ENCODE measurements around the gene ECHDC3.

ECHDC3 gene

GRCh38 chr10:11787374-11787773, 45.2 kb downstream of the ECHDC3 start:
- no peak for DNase-seq

- DNase-seq = no peak
Observed at GRCh38 chr10:11787846-11788245, 45.7 kb downstream of the ECHDC3 start.

- no peak for DNase-seq
Observed at GRCh38 chr10:11789306-11789705, 47.1 kb downstream of the ECHDC3 start.

- no peak for DNase-seq
Observed at GRCh38 chr10:11789956-11790355, 47.8 kb downstream of the ECHDC3 start.

- DNase-seq = no peak
Observed at GRCh38 chr10:11793762-11794479, 51.7 kb downstream of the ECHDC3 start.

GRCh38 chr10:11794566-11794965, 52.4 kb downstream of the ECHDC3 start:
- no peak for DNase-seq

- DNase-seq = no peak
Observed at GRCh38 chr10:11795101-11795920, 53.1 kb downstream of the ECHDC3 start.

GRCh38 chr10:11796474-11796873, 54.3 kb downstream of the ECHDC3 start:
- no peak for DNase-seq

GRCh38 chr10:11797281-11797680, 55.1 kb downstream of the ECHDC3 start:
- DNase-seq = no peak

- DNase-seq = no peak
Observed at GRCh38 chr10:11797847-11798633, 55.9 kb downstream of the ECHDC3 start.

GRCh38 chr10:11798845-11799735, 56.9 kb downstream of the ECHDC3 start:
- DNase-seq = no peak

- no peak for DNase-seq
Observed at GRCh38 chr10:11799736-11800080, 57.5 kb downstream of the ECHDC3 start.

GRCh38 chr10:11804336-11804735, 62.2 kb downstream of the ECHDC3 start:
- DNase-seq = no peak

GRCh38 chr10:11805792-11806191, 63.6 kb downstream of the ECHDC3 start:
- DNase-seq = no peak

GRCh38 chr10:11806706-11807105, 64.5 kb downstream of the ECHDC3 start:
- no peak for DNase-seq

- DNase-seq = no peak
Observed at GRCh38 chr10:11808808-11809207, 66.6 kb downstream of the ECHDC3 start.

GRCh38 chr10:11810313-11810766, 68.2 kb downstream of the ECHDC3 start:
- DNase-seq = no peak

GRCh38 chr10:11810973-11811372, 68.8 kb downstream of the ECHDC3 start:
- DNase-seq = no peak

GRCh38 chr10:11813177-11813576, 71.0 kb downstream of the ECHDC3 start:
- no peak for DNase-seq
